ENCODE results near the gene MORF4L2.

The MORF4L2 gene, protein sequence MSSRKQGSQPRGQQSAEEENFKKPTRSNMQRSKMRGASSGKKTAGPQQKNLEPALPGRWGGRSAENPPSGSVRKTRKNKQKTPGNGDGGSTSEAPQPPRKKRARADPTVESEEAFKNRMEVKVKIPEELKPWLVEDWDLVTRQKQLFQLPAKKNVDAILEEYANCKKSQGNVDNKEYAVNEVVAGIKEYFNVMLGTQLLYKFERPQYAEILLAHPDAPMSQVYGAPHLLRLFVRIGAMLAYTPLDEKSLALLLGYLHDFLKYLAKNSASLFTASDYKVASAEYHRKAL

DNA sequence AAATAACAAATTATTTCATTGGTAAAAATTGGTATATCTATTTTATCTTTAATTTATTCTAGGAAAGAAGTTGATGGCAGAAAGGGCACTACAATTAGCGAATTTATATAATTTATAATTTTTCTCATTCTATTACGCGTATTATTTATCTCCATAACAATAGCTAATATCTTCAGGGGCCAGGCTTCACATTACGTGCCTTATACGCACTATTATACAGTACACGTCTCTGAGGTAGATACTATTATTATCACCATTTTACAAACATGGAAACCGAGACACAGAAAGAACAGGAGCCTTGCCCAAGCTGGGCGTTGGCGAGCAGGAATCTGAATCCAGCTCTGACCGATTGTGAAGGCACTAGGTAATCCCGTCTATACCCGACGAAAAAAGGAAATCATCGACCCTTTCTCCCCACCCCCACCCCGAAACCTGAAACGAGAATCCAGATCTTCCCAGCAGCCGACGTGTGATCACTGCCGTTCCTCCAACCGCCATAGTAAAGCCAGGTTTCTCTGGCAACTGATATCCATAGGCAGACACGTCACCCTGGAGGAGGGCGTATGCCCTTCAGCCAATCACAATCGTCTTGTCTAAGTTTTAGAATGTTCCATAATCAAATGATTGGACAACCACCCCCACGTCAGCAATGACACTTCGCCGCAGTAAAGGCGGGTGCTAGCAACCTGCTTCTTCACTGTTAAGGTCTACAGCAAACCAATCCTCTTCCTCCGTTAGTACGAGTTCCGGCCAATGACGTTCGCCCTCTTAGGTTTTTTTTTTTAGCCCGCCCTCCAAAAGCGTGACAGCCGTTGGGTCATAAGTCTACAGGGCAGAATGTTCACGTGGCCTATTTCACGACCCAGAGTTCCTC, at the start of gene MORF4L2:
Gene MORF4L2 (minus strand): TSS at position 501 of the 874 bp plus-strand sequence. CDS start 9,672 bp downstream, outside the sequence.
- CTCF ChIA-PET, result interaction anchor here (0.7 to 1.2 kb wide), 2 partner anchors 90 to 153 kb away, joined by 3 read pairs; no protein-coding TSS in a partner anchor

DNA sequence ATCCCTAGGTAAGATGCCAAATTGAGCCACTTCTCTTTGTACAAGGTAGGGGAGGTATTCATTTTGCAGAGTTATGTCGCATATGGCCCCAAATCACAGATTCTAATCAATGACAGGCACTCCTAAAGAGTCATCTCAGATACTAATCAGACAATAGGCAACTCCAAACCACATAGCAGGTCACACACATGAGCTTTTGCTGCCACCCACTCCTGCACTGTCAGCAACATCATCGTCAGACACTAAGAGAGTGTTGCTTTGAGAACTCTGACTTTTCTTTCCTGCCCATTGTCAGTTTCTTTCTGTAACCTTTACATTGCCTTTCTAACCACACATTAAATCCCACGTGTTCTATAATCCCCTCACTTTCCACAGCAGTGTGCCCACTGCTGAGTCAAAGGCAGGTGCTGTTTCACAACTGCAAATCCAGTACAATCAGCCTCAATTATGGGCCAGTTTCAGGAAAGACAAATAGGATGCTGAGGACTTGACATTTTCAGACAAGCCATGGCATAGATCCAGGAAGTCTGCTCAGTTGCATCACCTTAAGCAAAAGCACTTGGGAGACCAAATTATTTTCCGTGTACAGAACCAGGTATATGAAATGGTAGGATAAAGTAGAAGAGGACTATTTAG, 47.7 kb upstream of the MORF4L2 start:
- CTCF ChIA-PET, result no interaction called here
- Mint-ChIP-seq H3K27me3 (peaks cover 4% of the 10 kb centered on the region), H3K27ac (no peak overlapping the region), H3K36me3 (no peaks in the 10 kb centered on the region), H3K4me3 (no peak overlapping the region), H3K9me3 (no peaks in the 10 kb centered on the region), H3K4me1 (peaks cover 3% of the 10 kb centered on the region)
- DNase-seq, result no peak

More for the DNA sequence above, at the start of gene MORF4L2:
- H3K4me3 Mint-ChIP-seq, result peak within 1 kb of the TSS; percentile 83
- no peaks in the 10 kb centered on the region for H3K9me3 Mint-ChIP-seq
- peaks cover 18% of the 10 kb centered on the region for H3K4me1 Mint-ChIP-seq
- H3K36me3 Mint-ChIP-seq, result peaks cover 13% of the 10 kb centered on the region
- no peaks in the 10 kb centered on the region for H3K27me3 Mint-ChIP-seq
- DNase-seq, result peak; percentile 93
- H3K27ac Mint-ChIP-seq, result peak within 1 kb of the TSS; percentile 87

DNA sequence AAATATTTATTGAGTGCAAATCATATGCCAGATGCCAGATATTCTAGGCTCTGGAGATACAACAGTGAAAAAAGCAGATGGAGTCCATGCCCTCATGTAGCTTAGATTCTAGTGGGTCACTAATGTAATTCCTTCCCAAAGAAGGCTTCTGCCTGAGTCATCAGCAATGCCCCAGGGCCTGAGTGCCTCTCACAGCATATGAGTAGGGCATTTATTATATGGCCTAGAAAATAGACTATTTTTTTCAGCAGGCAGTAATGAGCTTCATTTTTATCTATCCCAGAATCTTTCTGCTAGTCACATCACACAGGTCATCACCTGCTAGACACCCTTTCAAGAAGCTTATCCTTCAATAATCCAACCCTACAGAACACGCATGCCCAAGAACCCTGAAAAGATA, 46.5 kb upstream of the MORF4L2 start:
- H3K36me3 Mint-ChIP-seq, result no peaks in the 10 kb centered on the region
- H3K4me1 Mint-ChIP-seq, result peaks cover 3% of the 10 kb centered on the region
- no peak for DNase-seq
- no peaks in the 10 kb centered on the region for H3K9me3 Mint-ChIP-seq
- CTCF ChIA-PET, result no interaction called here
- H3K27me3 Mint-ChIP-seq, result peaks cover 4% of the 10 kb centered on the region
- no peak overlapping the region for H3K4me3 Mint-ChIP-seq
- no peak overlapping the region for H3K27ac Mint-ChIP-seq

DNA sequence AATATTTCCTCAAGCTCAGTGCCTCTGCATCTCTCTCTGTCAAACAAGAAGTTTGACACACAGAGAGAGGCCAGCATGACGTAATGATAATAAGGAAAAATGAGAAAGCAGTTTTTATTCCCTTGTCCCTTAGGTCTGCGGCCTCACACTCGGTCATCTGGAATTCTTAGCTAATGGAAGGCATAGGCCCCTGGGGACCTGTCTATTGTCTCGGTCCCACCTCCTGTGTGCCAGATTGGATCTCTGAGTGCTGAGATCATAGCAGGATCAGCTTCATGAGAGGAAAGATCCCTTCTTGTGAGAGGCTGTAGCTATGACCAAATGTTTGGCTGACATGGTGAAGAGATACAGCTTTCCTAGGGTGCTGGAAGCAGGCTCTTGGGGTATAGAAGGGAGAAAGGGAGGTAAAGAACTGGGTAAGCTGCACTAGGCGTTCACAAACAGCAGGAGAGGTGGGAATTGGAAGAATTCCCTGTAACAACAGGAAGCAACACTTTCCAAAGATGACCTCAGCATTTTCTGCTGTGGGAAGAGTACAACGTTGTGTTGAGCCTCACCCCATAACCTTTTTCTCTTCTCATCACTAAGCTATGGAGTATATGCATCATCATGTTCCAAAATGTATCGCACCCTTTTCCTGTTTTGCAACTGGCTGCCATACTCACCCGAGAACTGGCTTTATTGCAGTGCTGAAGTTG, 44.4 kb upstream of the MORF4L2 start:
- H3K4me1 Mint-ChIP-seq, result peaks cover 3% of the 10 kb centered on the region
- no peak overlapping the region for H3K4me3 Mint-ChIP-seq
- no peaks in the 10 kb centered on the region for H3K9me3 Mint-ChIP-seq
- peaks cover 4% of the 10 kb centered on the region for H3K27me3 Mint-ChIP-seq
- DNase-seq, result no peak
- CTCF ChIA-PET, result interaction anchor here (0.6 kb wide), 1 partner anchor 101 kb away, joined by 3 read pairs; no protein-coding TSS in a partner anchor
- H3K27ac Mint-ChIP-seq, result no peak overlapping the region
- no peaks in the 10 kb centered on the region for H3K36me3 Mint-ChIP-seq

DNA sequence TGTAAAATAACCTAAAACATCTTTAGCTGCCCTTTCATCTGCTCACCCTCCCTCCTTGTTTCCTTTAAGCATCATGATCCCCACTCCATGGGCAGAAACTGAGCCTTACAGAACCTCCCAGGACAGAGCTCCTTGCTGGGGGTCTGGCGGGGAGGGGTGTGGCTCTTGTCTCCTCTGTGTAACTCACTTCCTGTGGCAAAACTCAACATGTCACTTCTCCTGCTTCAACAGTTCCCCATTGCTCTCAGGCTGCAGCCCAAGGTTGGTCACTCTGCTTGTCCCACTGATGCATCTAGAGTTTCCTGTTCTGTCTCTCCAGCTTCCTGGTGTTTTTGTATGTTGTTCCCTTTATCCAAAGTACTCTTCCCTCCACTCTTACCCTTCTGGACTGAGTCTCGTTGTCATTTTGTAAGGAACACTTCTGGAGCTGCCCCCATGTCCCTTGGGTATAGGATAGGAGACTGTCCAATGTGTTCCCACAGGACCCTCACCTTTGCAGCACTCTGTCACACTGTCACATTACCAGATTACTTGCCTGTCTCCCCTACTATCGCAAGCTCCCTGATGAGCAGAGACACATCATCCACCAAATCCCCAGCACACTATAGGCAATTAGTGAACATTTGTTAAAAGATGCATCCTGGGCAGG, 43.8 kb upstream of the MORF4L2 start:
- DNase-seq, result no peak
- Mint-ChIP-seq H3K4me1 (peaks cover 3% of the 10 kb centered on the region), H3K4me3 (no peak overlapping the region), H3K27me3 (peaks cover 4% of the 10 kb centered on the region), H3K36me3 (no peaks in the 10 kb centered on the region), H3K9me3 (no peaks in the 10 kb centered on the region), H3K27ac (no peak overlapping the region)
- CTCF ChIA-PET, result no interaction called here

DNA sequence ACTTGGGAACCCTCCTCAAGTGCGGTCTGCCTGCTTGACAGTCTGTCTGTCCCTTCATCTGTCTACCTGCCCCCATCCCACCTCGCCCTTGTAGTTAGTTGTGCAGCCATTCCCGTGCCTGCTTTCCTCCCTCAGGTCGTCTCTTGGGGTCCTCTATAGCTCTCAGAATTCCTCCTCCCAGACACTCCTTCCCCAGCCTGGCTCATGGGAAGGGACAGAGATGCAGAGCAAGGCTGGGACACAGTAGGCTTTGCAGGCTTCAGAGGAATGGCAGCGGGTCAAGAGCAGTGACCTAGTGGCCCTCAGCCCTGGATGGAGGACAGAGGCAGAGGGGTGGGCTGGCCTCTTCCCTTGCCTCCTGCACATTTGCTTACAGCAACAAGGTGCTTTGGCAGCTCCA, 42.5 kb upstream of the MORF4L2 start:
- H3K4me3 Mint-ChIP-seq, result no peak overlapping the region
- CTCF ChIA-PET, result no interaction called here
- H3K9me3 Mint-ChIP-seq, result no peaks in the 10 kb centered on the region
- H3K36me3 Mint-ChIP-seq, result no peaks in the 10 kb centered on the region
- peaks cover 3% of the 10 kb centered on the region for H3K4me1 Mint-ChIP-seq
- H3K27ac Mint-ChIP-seq, result no peak overlapping the region
- DNase-seq, result no peak
- peaks cover 4% of the 10 kb centered on the region for H3K27me3 Mint-ChIP-seq

DNA sequence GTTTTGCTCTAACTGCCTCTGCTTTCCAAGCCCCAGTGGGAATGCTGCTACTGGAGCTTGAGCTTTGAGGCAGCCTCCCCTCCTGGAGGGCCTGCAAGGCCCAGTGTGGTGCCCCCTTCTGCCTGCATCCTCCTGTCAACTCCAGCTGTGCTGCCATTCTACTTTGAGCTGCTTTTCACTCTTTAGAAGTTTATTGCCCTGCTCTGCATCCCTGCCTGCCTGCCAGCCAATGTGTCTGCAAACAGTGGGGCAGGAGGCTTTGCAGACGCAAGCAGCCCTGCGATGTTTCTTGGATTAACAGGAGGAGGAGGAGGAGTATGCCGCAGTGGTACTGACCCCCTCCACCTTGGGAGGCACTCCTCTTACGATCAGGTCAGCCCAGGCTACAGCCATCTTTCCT, 40.6 kb upstream of the MORF4L2 start:
- CTCF ChIA-PET, result no interaction called here

DNA sequence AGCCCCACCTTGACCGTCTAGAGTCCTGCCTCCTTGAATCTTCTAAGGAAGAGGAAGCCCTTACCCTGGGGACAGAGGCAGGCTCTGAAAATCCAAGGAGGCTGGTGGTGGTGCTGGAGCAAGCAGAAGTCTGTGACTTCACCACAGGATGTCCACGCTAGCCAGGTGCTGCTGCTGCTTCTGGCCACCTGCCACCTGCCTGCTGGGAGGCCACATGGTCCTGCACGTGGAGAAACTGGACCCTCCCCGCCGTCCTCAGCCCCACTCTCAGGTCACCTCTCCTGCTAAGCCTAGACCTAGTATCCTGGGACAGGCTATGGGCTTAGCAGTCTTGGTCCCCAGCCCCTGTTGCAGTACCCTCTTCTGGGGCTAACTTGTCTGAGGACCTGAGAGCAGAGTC, 40.0 kb upstream of the MORF4L2 start:
- no peaks in the 10 kb centered on the region for H3K9me3 Mint-ChIP-seq
- no peak overlapping the region for H3K27ac Mint-ChIP-seq
- H3K4me1 Mint-ChIP-seq, result peaks cover 3% of the 10 kb centered on the region
- no peaks in the 10 kb centered on the region for H3K36me3 Mint-ChIP-seq
- no peak for DNase-seq
- peaks cover 4% of the 10 kb centered on the region for H3K27me3 Mint-ChIP-seq
- H3K4me3 Mint-ChIP-seq, result no peak overlapping the region
- CTCF ChIA-PET, result no interaction called here

More for the DNA sequence above, 40.6 kb upstream of the MORF4L2 start:
- Mint-ChIP-seq H3K4me3 (no peak overlapping the region), H3K27ac (no peak overlapping the region), H3K4me1 (peaks cover 3% of the 10 kb centered on the region), H3K27me3 (peaks cover 4% of the 10 kb centered on the region), H3K36me3 (no peaks in the 10 kb centered on the region), H3K9me3 (no peaks in the 10 kb centered on the region)
- DNase-seq, result no peak

DNA sequence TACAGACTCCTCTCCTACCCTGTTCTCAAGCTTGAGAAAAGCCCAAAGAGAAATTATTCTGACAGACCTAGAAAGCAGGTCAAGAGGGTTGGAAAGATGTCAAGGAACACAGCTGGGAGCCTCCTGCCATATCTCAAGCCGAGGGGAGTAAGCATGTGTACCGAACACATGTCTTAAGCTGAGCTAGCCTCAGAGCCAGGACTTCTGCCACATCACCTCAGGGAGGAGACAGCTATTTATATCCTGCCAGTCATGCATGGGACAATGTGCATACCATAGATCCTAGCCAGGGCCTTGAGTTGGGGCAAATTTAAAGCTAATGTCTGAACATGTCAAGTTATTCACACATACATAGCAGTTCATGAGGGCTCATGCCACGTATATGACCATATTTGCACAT, 36.0 kb upstream of the MORF4L2 start:
- Mint-ChIP-seq H3K36me3 (no peaks in the 10 kb centered on the region), H3K4me1 (no peaks in the 10 kb centered on the region), H3K4me3 (no peak overlapping the region), H3K27ac (no peak overlapping the region), H3K27me3 (no peaks in the 10 kb centered on the region), H3K9me3 (no peaks in the 10 kb centered on the region)
- CTCF ChIA-PET, result no interaction called here
- DNase-seq, result no peak

DNA sequence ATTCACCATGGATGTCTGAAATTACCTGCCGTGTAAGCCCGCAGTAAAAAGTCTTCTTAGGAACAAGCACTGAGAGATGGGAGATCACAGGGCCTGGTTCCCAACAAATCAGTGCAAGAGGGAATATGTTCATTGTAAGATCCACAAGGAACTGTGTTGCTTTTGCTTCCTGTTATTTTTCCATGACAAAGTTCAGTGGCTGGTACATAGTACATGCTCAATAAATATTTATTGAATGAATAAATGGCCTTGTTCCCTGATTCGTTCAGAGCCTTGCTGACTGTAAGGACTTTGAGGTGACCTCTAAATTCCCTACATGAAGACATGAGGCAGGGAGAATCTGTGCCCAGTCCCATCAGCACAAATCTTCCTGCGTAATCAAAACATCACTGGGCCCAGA, 31.6 kb upstream of the MORF4L2 start:
- Mint-ChIP-seq H3K4me3 (no peak overlapping the region), H3K27ac (no peak overlapping the region), H3K9me3 (no peaks in the 10 kb centered on the region), H3K4me1 (no peaks in the 10 kb centered on the region), H3K27me3 (no peaks in the 10 kb centered on the region), H3K36me3 (no peaks in the 10 kb centered on the region)
- no peak for DNase-seq
- CTCF ChIA-PET, result no interaction called here

DNA sequence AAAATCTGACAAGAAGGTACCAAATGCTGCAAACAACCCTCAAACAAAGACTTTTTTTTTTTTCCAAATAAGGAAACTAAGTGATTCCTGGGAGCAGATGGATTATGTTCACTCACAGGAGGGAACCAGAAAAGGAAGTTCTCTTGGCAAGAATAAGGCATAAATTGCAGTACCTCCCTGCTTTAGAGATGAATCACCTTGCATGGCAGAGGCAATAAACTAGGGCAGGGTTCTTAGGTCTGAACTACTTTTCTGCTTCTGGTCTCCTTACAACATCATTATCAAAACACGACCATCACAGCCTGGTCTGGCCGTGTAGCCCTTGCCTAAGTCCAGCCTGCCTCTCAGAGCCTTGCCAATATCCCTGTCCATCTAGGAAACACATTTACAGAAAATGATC, 30.5 kb upstream of the MORF4L2 start:
- H3K36me3 Mint-ChIP-seq, result no peaks in the 10 kb centered on the region
- no peaks in the 10 kb centered on the region for H3K4me1 Mint-ChIP-seq
- DNase-seq, result no peak
- H3K27me3 Mint-ChIP-seq, result no peaks in the 10 kb centered on the region
- no peaks in the 10 kb centered on the region for H3K9me3 Mint-ChIP-seq
- H3K4me3 Mint-ChIP-seq, result no peak overlapping the region
- CTCF ChIA-PET, result no interaction called here
- H3K27ac Mint-ChIP-seq, result no peak overlapping the region

DNA sequence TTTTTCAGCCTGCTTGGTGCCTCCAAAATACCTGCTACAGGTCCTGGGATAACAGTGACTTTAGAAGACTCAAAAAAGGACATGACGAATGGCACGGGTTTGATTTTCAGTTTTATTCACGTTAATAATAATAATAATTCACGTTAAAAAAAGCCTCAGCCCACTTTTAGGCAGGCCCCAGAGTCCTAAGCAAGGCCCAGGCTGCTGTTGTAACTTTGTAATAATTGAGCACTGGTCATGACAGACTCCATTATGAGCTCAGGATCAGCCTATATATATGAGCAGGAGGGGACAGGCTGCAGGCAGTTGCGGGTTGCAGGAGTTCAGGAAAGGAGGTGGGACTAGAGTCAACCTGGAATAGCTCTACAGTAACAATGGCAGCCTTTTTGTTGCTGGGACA, 24.1 kb upstream of the MORF4L2 start, which contains the start of gene TMEM31:
Gene TMEM31 (plus strand): TSS at position 301 of the 400 bp plus-strand sequence. CDS start 1,350 bp downstream, outside the sequence.
- H3K4me3 Mint-ChIP-seq, result no peak within 1 kb of the TSS
- CTCF ChIA-PET, result interaction anchor here (1.2 to 2.3 kb wide), 2 partner anchors 9 to 99 kb away, joined by 3 to 6 read pairs; no protein-coding TSS in a partner anchor

DNA sequence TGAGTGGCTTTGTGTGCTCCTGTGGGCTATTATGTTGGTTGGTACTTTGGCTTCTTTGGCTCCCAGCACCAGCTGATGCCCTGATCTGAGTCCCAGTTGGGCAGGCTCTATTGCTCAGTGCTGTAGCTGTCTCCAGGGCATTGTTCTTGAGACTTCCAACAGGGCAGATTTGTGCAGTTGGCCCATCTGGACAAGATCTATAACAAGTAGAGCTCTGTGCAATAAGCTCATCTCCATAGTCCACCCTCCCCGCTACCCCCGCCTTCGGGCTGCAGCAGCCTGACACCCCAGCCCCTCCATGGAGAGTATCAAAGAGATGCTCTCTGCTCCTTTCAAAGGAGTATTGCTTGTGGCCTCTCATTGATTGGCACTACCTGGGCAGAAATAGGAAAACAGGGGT, 18.4 kb upstream of the MORF4L2 start:
- Mint-ChIP-seq H3K27me3 (peaks cover 15% of the 10 kb centered on the region), H3K27ac (no peak overlapping the region), H3K36me3 (no peaks in the 10 kb centered on the region), H3K9me3 (no peaks in the 10 kb centered on the region), H3K4me1 (no peaks in the 10 kb centered on the region), H3K4me3 (no peak overlapping the region)
- CTCF ChIA-PET, result no interaction called here
- DNase-seq, result no peak

More for the DNA sequence above, 24.1 kb upstream of the MORF4L2 start, which contains the start of gene TMEM31:
- Mint-ChIP-seq H3K27ac (no peak within 1 kb of the TSS), H3K9me3 (no peaks in the 10 kb centered on the region), H3K36me3 (no peaks in the 10 kb centered on the region), H3K27me3 (peaks cover 6% of the 10 kb centered on the region), H3K4me1 (no peaks in the 10 kb centered on the region)
- DNase-seq, result no peak

Measured in activated naive CD4-positive, alpha-beta T cell treated with anti-CD3 and anti-CD28 coated beads, Interleukin-2, amount 10 ng/mL, durations not matched to agents 7 days and 5 days (primary cell).